HEK293 (cell line): ENCODE measurements around the gene FHIT.
A peak's percentile ranks its signal among the peaks of the same experiment; 100 is the strongest.

Experiments used
- CTCF ChIA-PET: fragments of 350-600 bp; formaldehyde crosslinking; extraction: SDS; loops from one replicate; lab custom pipeline; 2021; ENCODE audit warnings: antibody characterized with exemption; lab: Yijun Ruan, JAX
- POLR2A ChIA-PET: fragments of 300-600 bp; formaldehyde crosslinking; extraction: SDS; loops from one replicate; lab custom pipeline; 2020; ENCODE audit warnings: antibody characterized with exemption, inconsistent platforms; lab: Yijun Ruan, JAX
- H3K27ac ChIP-seq: fragments of 200-500 bp; sonication (Bioruptor generic); 2 replicates; pipeline ENCODE4 v1.5.1; 2014; ENCODE audit warnings: low read depth, low read length, control low read depth, inconsistent platforms; ENCODE audit errors: extremely low read depth
- H3K36me3 ChIP-seq, 2 experiments: fragments of 200-500 bp in 1 of 2; sonication (Bioruptor generic) in 1 of 2; 1 replicate in 1 of 2; 2 replicates in 1 of 2; pipeline ENCODE4 v1.5.1; 2014 to 2017; ENCODE audit warnings: inconsistent platforms in 2 of 2, low read length in 2 of 2; ENCODE audit not compliant: control insufficient read depth in 2 of 2, insufficient read depth in 1 of 2
- H3K4me1 ChIP-seq: fragments of 200-500 bp; sonication (Bioruptor generic); 2 replicates; pipeline ENCODE4 v1.5.1; 2014; ENCODE audit warnings: mild to moderate bottlenecking, low read length, inconsistent platforms; ENCODE audit not compliant: control insufficient read depth, insufficient read depth
- H3K4me3 ChIP-seq: 2 replicates; pipeline ENCODE4 v1.5.1; 2011; ENCODE audit warnings: low read depth, mild to moderate bottlenecking, control low read depth, low read length, moderate library complexity
- H3K9me3 ChIP-seq: fragments of 200-500 bp; sonication (Bioruptor generic); 2 replicates; pipeline ENCODE4 v1.5.1; 2014; ENCODE audit warnings: low read depth, low read length, inconsistent platforms; ENCODE audit not compliant: control insufficient read depth, insufficient read depth
- EGR2 ChIP-seq: fragments of 450-650 bp; formaldehyde crosslinking; IDR thresholded peaks from 2 replicates; pipeline ENCODE4 v1.5.1; 2016; ENCODE audit warnings: low read depth, missing biosample characterization, missing genetic modification characterization
- HOXD13 ChIP-seq: sonication (generic); formaldehyde crosslinking; IDR thresholded peaks from 2 replicates; pipeline ENCODE4 v1.8.0; 2022; ENCODE audit warnings: missing genetic modification reagents, borderline replicate concordance
- KLF8 ChIP-seq: fragments of 450-650 bp; formaldehyde crosslinking; IDR thresholded peaks from 2 replicates; pipeline ENCODE4 v1.5.1; 2016; ENCODE audit warnings: missing biosample characterization, missing genetic modification characterization
- MZF1 ChIP-seq: fragments of 450-650 bp; formaldehyde crosslinking; IDR thresholded peaks from 2 replicates; pipeline ENCODE4 v1.5.1; 2017; ENCODE audit warnings: missing biosample characterization, missing genetic modification characterization, borderline replicate concordance
- SP2 ChIP-seq: fragments of 450-650 bp; formaldehyde crosslinking; IDR thresholded peaks from 2 replicates; pipeline ENCODE4 v1.5.1; 2016; ENCODE audit warnings: missing biosample characterization, missing genetic modification characterization
- SP7 ChIP-seq: fragments of 450-650 bp; formaldehyde crosslinking; IDR thresholded peaks from 2 replicates; pipeline ENCODE4 v1.5.1; 2016; ENCODE audit warnings: missing biosample characterization, missing genetic modification characterization
- YY1 ChIP-seq: fragments of 450-650 bp; formaldehyde crosslinking; IDR thresholded peaks from 2 replicates; pipeline ENCODE4 v1.5.1; 2018; ENCODE audit warnings: missing biosample characterization, missing genetic modification characterization
- ZBTB26 ChIP-seq: fragments of 450-650 bp; formaldehyde crosslinking; optimal IDR thresholded peaks from 2 replicates; pipeline ENCODE3; 2016; ENCODE audit warnings: missing biosample characterization, mild to moderate bottlenecking, missing genetic modification characterization
- ZBTB8A ChIP-seq: fragments of 450-650 bp; formaldehyde crosslinking; IDR thresholded peaks from 2 replicates; pipeline ENCODE4 v1.5.1; 2016; ENCODE audit warnings: missing biosample characterization, missing genetic modification characterization
- ZNF16 ChIP-seq: fragments of 450-650 bp; formaldehyde crosslinking; IDR thresholded peaks from 2 replicates; pipeline ENCODE4 v1.5.1; 2016; ENCODE audit warnings: low read depth, missing biosample characterization, missing genetic modification characterization
- ZNF175 ChIP-seq: fragments of 450-650 bp; formaldehyde crosslinking; IDR thresholded peaks from 2 replicates; pipeline ENCODE4 v1.5.1; 2016; ENCODE audit warnings: missing biosample characterization, missing genetic modification characterization
- ZNF214 ChIP-seq: fragments of 450-650 bp; formaldehyde crosslinking; IDR thresholded peaks from 2 replicates; pipeline ENCODE4 v1.5.1; 2017; ENCODE audit warnings: missing biosample characterization, mild to moderate bottlenecking, missing genetic modification characterization, borderline replicate concordance
- ZNF239 ChIP-seq: fragments of 450-650 bp; formaldehyde crosslinking; IDR thresholded peaks from 2 replicates; pipeline ENCODE4 v1.5.1; 2016; ENCODE audit warnings: missing biosample characterization, missing genetic modification characterization
- ZNF26 ChIP-seq: fragments of 450-650 bp; formaldehyde crosslinking; IDR thresholded peaks from 2 replicates; pipeline ENCODE4 v1.5.1; 2016; ENCODE audit warnings: missing biosample characterization, missing genetic modification characterization
- ZNF274 ChIP-seq, 2 experiments: fragments of 200-500 bp in 1 of 2; fragments of 450-650 bp in 1 of 2; sonication (Bioruptor generic) in 1 of 2; formaldehyde crosslinking in 1 of 2; IDR thresholded peaks; 2 replicates each; pipeline versions ENCODE4 v1.5.1 to v1.6.1; 2014 to 2016; ENCODE audit warnings: borderline replicate concordance in 1 of 2, inconsistent platforms in 1 of 2, low read length in 1 of 2, missing biosample characterization in 1 of 2, missing genetic modification characterization in 1 of 2
- ZNF354C ChIP-seq: fragments of 450-650 bp; formaldehyde crosslinking; IDR thresholded peaks from 2 replicates; pipeline ENCODE4 v1.5.1; 2016; ENCODE audit warnings: missing biosample characterization, missing genetic modification characterization, low read depth, borderline replicate concordance
- ZNF549 ChIP-seq: fragments of 450-650 bp; IDR thresholded peaks from 2 replicates; pipeline ENCODE4 v1.5.1; 2018; ENCODE audit warnings: missing biosample characterization, missing genetic modification characterization, mild to moderate bottlenecking, inconsistent platforms, moderate library complexity
- ZNF623 ChIP-seq: fragments of 450-650 bp; formaldehyde crosslinking; IDR thresholded peaks from 2 replicates; pipeline ENCODE4 v1.5.1; 2016; ENCODE audit warnings: missing biosample characterization, missing genetic modification characterization
- ZNF645 ChIP-seq: fragments of 450-650 bp; formaldehyde crosslinking; IDR thresholded peaks from 2 replicates; pipeline ENCODE4; 2016; ENCODE audit warnings: missing biosample characterization, missing genetic modification characterization
- ZNF76 ChIP-seq: fragments of 450-650 bp; formaldehyde crosslinking; IDR thresholded peaks from 2 replicates; pipeline ENCODE4; 2016; ENCODE audit warnings: low read depth, missing biosample characterization, missing genetic modification characterization, borderline replicate concordance
- ZNF776 ChIP-seq: fragments of 450-650 bp; formaldehyde crosslinking; IDR thresholded peaks from 2 replicates; pipeline ENCODE4 v1.5.0; 2017; ENCODE audit warnings: missing biosample characterization, missing genetic modification characterization, borderline replicate concordance
- ZNF830 ChIP-seq: fragments of 450-650 bp; IDR thresholded peaks from 2 replicates; pipeline ENCODE4 v1.5.0; 2018; ENCODE audit warnings: missing biosample characterization, missing genetic modification characterization, low read depth, mild to moderate bottlenecking, moderate library complexity
- TF ChIP-seq, protein P1 (sequence below): fragments of 450-650 bp; formaldehyde crosslinking; IDR thresholded peaks from 2 replicates; pipeline ENCODE4 v1.5.0; 2017; ENCODE audit warnings: missing biosample characterization, missing genetic modification characterization, borderline replicate concordance
- TF ChIP-seq, protein P2 (sequence below): fragments of 450-650 bp; formaldehyde crosslinking; IDR thresholded peaks from 2 replicates; pipeline ENCODE4 v1.5.1; 2017; ENCODE audit warnings: missing biosample characterization, missing genetic modification characterization
- TF ChIP-seq, protein P3 (sequence below): fragments of 450-650 bp; formaldehyde crosslinking; IDR thresholded peaks from 2 replicates; pipeline ENCODE4 v1.5.1; 2016; ENCODE audit warnings: missing biosample characterization, missing genetic modification characterization

The FHIT gene

GRCh38 chr3:60980342-60980692 lies 270.9 kb downstream of the FHIT start (continued):
- TF ChIP-seq, protein P1, sequence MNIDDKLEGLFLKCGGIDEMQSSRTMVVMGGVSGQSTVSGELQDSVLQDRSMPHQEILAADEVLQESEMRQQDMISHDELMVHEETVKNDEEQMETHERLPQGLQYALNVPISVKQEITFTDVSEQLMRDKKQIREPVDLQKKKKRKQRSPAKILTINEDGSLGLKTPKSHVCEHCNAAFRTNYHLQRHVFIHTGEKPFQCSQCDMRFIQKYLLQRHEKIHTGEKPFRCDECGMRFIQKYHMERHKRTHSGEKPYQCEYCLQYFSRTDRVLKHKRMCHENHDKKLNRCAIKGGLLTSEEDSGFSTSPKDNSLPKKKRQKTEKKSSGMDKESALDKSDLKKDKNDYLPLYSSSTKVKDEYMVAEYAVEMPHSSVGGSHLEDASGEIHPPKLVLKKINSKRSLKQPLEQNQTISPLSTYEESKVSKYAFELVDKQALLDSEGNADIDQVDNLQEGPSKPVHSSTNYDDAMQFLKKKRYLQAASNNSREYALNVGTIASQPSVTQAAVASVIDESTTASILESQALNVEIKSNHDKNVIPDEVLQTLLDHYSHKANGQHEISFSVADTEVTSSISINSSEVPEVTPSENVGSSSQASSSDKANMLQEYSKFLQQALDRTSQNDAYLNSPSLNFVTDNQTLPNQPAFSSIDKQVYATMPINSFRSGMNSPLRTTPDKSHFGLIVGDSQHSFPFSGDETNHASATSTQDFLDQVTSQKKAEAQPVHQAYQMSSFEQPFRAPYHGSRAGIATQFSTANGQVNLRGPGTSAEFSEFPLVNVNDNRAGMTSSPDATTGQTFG = no peak
- TF ChIP-seq EGR2 (tag by site-specific recombination) (peak; percentile 58), ZBTB8A (tag by site-specific recombination) (no peak), ZNF354C (tag by site-specific recombination) (no peak), ZNF175 (tag by site-specific recombination) (no peak), YY1 (tag by site-specific recombination) (no peak), ZNF76 (tag by site-specific recombination) (no peak)
- TF ChIP-seq, protein P2, sequence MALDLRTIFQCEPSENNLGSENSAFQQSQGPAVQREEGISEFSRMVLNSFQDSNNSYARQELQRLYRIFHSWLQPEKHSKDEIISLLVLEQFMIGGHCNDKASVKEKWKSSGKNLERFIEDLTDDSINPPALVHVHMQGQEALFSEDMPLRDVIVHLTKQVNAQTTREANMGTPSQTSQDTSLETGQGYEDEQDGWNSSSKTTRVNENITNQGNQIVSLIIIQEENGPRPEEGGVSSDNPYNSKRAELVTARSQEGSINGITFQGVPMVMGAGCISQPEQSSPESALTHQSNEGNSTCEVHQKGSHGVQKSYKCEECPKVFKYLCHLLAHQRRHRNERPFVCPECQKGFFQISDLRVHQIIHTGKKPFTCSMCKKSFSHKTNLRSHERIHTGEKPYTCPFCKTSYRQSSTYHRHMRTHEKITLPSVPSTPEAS (tag by site-specific recombination) = no peak

GRCh38 chr3:60979461-60980341 lies 271.6 kb downstream of the FHIT start:
- no peak overlapping the region for H3K27ac ChIP-seq
- no peak for TF ChIP-seq SP2 (tag by site-specific recombination)
- TF ChIP-seq HOXD13 (CRISPR knock-in tag) = no peak
- no peak for TF ChIP-seq ZNF239 (tag by site-specific recombination)
- TF ChIP-seq ZNF16 (tag by site-specific recombination) = no peak
- no peak for TF ChIP-seq SP7 (tag by site-specific recombination)
- no peak for TF ChIP-seq ZNF623
- TF ChIP-seq, protein P3, sequence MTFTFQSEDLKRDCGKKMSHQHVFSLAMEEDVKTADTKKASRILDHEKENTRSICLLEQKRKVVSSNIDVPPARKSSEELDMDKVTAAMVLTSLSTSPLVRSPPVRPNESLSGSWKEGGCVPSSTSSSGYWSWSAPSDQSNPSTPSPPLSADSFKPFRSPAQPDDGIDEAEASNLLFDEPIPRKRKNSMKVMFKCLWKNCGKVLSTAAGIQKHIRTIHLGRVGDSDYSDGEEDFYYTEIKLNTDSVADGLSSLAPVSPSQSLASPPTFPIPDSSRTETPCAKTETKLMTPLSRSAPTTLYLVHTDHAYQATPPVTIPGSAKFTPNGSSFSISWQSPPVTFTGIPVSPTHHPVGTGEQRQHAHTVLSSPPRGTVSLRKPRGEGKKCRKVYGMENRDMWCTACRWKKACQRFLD (tag by site-specific recombination) = no peak
- no peak for TF ChIP-seq ZNF26
- no peak for TF ChIP-seq ZNF645 (tag by site-specific recombination)
- no peak for TF ChIP-seq ZBTB26
- TF ChIP-seq ZNF830 (tag by site-specific recombination) = no peak
- TF ChIP-seq KLF8 (tag by site-specific recombination) = no peak
- TF ChIP-seq ZNF214 (tag by site-specific recombination) = no peak
- no peak for TF ChIP-seq ZNF274 (IDR thresholded peaks at IDR 0.05; ENCODE audit: low read length)
- TF ChIP-seq ZNF274 (tag by site-specific recombination; IDR thresholded peaks at IDR 0.05; ENCODE audit: borderline replicate concordance) = no peak
- no peak for TF ChIP-seq ZNF549 (tag by site-specific recombination)
- TF ChIP-seq MZF1 (tag by site-specific recombination) = no peak
- no peak for TF ChIP-seq ZNF776 (tag by site-specific recombination)
- POLR2A ChIA-PET = no interaction called here
- no peaks in the 10 kb centered on the region for H3K4me1 ChIP-seq
- no peaks in the 10 kb centered on the region for H3K9me3 ChIP-seq
- no peak overlapping the region for H3K4me3 ChIP-seq
- CTCF ChIA-PET = interaction anchor here (0.6 kb wide), 1 partner anchor 1666 kb away, joined by 3 read pairs; no protein-coding TSS in a partner anchor
- H3K36me3 ChIP-seq = no peaks in the 10 kb centered on the region
